Measurements from ENCODE around the gene DENND6B. TPM values are rescaled to one million over a fixed set of nuclear protein-coding genes. Genes with fewer than 3 reads are reported as not detected.

Gene DENND6B
- total RNA-seq, 1 donor from 2014 or later, result 32.1 TPM

DNA sequence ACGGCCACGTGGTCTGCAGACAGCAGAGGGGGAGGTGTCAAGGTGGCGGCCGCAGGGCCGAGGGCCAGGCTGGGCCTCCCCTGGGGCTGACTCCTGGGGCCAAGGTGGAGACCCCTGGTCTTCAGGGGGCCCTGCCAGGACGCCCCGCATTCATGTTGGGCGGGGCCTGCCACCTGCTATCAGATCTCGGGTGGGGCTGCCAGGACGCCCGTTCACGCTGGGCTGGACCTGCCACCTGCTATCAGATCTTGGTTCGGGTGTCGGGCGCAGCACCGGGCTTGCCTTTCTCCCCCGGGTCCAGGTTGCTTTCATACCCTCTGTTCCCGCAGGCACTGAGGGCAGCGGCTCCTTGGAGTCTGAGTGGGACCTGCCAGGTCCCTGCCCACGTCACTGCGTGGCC, 40.5 kb downstream of the DENND6B start:
- DNase-seq, result no peak
- Mint-ChIP-seq H3K9me3 (ENCODE audit: unreplicated experiment) (no peaks in the 10 kb centered on the region), H3K4me1 (ENCODE audit: low read depth, unreplicated experiment) (no peaks in the 10 kb centered on the region), H3K27me3 (ENCODE audit: unreplicated experiment) (no peaks in the 10 kb centered on the region), H3K36me3 (ENCODE audit: unreplicated experiment) (no peaks in the 10 kb centered on the region), H3K27ac (ENCODE audit: unreplicated experiment) (no peak overlapping the region), H3K4me3 (ENCODE audit: unreplicated experiment) (no peak overlapping the region)
- TF ChIP-seq, protein P1, sequence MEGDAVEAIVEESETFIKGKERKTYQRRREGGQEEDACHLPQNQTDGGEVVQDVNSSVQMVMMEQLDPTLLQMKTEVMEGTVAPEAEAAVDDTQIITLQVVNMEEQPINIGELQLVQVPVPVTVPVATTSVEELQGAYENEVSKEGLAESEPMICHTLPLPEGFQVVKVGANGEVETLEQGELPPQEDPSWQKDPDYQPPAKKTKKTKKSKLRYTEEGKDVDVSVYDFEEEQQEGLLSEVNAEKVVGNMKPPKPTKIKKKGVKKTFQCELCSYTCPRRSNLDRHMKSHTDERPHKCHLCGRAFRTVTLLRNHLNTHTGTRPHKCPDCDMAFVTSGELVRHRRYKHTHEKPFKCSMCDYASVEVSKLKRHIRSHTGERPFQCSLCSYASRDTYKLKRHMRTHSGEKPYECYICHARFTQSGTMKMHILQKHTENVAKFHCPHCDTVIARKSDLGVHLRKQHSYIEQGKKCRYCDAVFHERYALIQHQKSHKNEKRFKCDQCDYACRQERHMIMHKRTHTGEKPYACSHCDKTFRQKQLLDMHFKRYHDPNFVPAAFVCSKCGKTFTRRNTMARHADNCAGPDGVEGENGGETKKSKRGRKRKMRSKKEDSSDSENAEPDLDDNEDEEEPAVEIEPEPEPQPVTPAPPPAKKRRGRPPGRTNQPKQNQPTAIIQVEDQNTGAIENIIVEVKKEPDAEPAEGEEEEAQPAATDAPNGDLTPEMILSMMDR (IDR thresholded peaks at IDR 0.05; ENCODE audit: partially characterized antibody, unreplicated experiment), result no peak

DNA sequence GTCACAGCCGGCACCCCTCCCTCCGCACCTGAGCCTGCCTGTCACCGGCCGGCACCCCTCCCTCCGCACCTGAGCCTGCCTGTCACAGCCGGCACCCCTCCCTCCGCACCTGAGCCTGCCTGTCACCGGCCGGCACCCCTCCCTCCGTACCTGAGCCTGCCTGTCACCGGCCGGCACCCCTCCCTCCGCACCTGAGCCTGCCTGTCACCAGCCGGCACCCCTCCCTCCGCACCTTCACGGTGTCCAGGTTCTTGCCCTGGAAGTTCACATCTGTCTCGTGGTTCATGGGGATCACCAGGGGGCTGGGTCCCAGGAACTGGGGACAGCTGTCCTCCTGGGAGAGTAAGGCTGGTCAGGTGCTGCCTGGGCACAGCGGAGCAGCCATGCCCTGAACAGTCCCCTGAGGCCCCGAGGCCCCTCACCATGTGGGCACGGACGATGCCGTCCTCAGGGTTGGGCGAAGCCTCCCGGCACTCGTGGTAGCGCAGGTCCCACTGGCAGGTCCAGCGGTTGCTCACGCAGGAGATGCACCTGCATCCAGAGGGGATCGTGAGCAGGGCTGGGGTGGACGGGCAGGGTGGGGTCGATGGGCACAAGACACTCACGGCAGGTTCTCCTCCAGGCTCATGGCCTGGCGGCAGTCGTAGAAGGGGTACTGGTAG, 41.1 kb downstream of the DENND6B start:
- Mint-ChIP-seq H3K27me3 (ENCODE audit: unreplicated experiment) (no peaks in the 10 kb centered on the region), H3K4me3 (ENCODE audit: unreplicated experiment) (no peak overlapping the region), H3K36me3 (ENCODE audit: unreplicated experiment) (no peaks in the 10 kb centered on the region), H3K4me1 (ENCODE audit: low read depth, unreplicated experiment) (no peaks in the 10 kb centered on the region), H3K27ac (ENCODE audit: unreplicated experiment) (no peak overlapping the region), H3K9me3 (ENCODE audit: unreplicated experiment) (no peaks in the 10 kb centered on the region)
- TF ChIP-seq, protein P1 (IDR thresholded peaks at IDR 0.05; ENCODE audit: partially characterized antibody, unreplicated experiment), result no peak
- DNase-seq, result no peak

DNA sequence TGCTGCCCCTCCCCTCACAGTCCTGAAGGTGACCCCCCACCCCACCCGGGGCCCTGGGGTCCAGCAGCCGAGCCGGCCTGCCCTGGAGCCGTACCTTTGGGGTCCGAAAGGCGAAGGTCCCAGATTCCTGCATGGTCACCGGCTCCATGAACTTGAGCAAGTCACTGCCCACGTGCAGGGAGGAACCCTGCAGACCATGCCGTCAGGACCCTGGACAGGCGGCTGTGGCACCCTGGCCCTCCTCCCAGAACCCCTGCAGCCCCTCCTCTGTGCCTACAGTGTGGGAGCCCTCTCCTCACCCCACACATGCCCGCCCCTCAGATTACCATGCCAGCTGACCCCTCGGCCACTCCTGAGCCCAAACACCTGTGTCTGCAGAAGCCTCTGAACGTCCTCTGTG, 42.3 kb downstream of the DENND6B start:
- TF ChIP-seq, protein P1 (IDR thresholded peaks at IDR 0.05; ENCODE audit: partially characterized antibody, unreplicated experiment), result no peak
- no peaks in the 10 kb centered on the region for H3K4me1 Mint-ChIP-seq (ENCODE audit: low read depth, unreplicated experiment)
- no peak overlapping the region for H3K4me3 Mint-ChIP-seq (ENCODE audit: unreplicated experiment)
- H3K36me3 Mint-ChIP-seq (ENCODE audit: unreplicated experiment), result no peaks in the 10 kb centered on the region
- H3K27ac Mint-ChIP-seq (ENCODE audit: unreplicated experiment), result no peak overlapping the region
- no peaks in the 10 kb centered on the region for H3K9me3 Mint-ChIP-seq (ENCODE audit: unreplicated experiment)
- no peak for DNase-seq
- H3K27me3 Mint-ChIP-seq (ENCODE audit: unreplicated experiment), result no peaks in the 10 kb centered on the region

DNA sequence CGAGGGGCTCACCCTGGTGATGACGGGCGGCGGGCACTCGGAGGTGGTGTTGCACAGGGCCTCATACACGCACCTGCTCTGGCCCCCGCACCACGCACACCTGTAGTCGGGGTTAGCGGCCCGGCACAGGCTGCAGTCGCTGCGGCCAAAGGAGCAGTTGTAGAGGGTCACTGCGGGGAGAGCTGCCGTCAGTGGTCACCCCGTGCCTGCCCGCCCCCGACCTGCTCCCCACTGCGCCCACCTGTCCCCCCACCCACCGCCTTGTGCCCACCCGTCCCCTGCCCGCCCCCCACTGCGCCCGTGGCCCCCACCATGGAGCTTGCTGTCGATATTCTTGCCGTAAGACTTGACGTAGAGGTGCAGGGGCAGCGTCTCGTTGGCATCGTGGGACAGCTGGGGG, 43.0 kb downstream of the DENND6B start:
- H3K4me1 Mint-ChIP-seq (ENCODE audit: low read depth, unreplicated experiment), result no peaks in the 10 kb centered on the region
- H3K4me3 Mint-ChIP-seq (ENCODE audit: unreplicated experiment), result no peak overlapping the region
- H3K27ac Mint-ChIP-seq (ENCODE audit: unreplicated experiment), result no peak overlapping the region
- no peaks in the 10 kb centered on the region for H3K36me3 Mint-ChIP-seq (ENCODE audit: unreplicated experiment)
- no peaks in the 10 kb centered on the region for H3K27me3 Mint-ChIP-seq (ENCODE audit: unreplicated experiment)
- no peak for DNase-seq
- no peaks in the 10 kb centered on the region for H3K9me3 Mint-ChIP-seq (ENCODE audit: unreplicated experiment)
- TF ChIP-seq, protein P1 (IDR thresholded peaks at IDR 0.05; ENCODE audit: partially characterized antibody, unreplicated experiment), result no peak

DNA sequence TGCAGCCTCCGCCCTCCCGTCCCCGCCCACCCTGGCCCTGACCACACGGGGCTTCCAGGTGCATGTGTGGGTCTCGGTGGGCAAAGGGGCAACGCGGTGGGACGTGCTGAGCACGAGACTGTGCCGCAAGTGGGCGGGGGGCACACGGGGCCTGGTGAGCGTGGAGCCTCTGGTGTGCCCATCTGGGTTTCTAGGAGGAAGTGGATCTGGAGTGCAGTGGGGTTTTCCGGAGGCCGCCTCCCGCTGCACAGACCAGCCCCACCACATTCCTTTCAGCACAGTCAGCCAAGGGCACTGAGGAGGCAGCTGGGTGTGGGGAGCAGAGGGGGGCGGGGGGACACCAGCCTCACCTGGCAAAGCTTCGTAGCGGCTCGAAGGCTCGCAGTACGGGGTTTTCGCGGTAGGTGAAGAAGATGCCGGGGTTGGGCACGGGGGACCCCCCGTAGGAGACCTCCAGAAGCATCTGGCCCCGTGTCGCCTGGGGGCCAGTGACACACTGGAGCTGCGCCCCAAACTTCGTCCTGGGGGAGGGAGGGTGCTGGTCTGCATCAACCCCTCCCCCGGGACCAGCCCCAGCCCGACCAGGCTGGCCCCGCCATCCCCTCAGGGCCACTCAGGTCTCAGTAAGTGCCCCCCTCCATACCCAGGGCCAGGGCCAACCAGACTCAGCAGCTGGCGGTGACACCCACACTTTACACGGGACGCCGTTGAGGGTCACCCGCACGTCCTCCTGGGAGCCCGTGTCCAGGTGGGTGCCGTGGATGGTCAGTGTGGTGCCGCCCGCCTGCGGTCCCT, 44.3 kb downstream of the DENND6B start:
- H3K27ac Mint-ChIP-seq (ENCODE audit: unreplicated experiment), result no peak overlapping the region
- H3K9me3 Mint-ChIP-seq (ENCODE audit: unreplicated experiment), result no peaks in the 10 kb centered on the region
- peaks cover 1% of the 10 kb centered on the region for H3K27me3 Mint-ChIP-seq (ENCODE audit: unreplicated experiment)
- no peak for DNase-seq
- H3K4me3 Mint-ChIP-seq (ENCODE audit: unreplicated experiment), result no peak overlapping the region
- H3K36me3 Mint-ChIP-seq (ENCODE audit: unreplicated experiment), result no peaks in the 10 kb centered on the region
- TF ChIP-seq, protein P1 (IDR thresholded peaks at IDR 0.05; ENCODE audit: partially characterized antibody, unreplicated experiment), result no peak
- H3K4me1 Mint-ChIP-seq (ENCODE audit: low read depth, unreplicated experiment), result no peaks in the 10 kb centered on the region
